GM19193 (cell line): ENCODE measurements around the gene CGN.
A peak's percentile ranks its signal among the peaks of the same experiment; 100 is the strongest.

Experiments
- POLR2A ChIP-seq: IDR thresholded peaks from 4 replicates; pipeline ENCODE4 v1.6.1; 2011; ENCODE audit not compliant: insufficient read depth, insufficient read length; ENCODE audit errors: extremely low read depth

The CGN gene

GRCh38 chr1:151510957-151511635, at the start of gene CGN:
Gene CGN (plus strand): TSS chr1:151511387. CDS start chr1:151518520, 7,133 bp downstream.
- TF ChIP-seq POLR2A, result peak; percentile 15

DNA sequence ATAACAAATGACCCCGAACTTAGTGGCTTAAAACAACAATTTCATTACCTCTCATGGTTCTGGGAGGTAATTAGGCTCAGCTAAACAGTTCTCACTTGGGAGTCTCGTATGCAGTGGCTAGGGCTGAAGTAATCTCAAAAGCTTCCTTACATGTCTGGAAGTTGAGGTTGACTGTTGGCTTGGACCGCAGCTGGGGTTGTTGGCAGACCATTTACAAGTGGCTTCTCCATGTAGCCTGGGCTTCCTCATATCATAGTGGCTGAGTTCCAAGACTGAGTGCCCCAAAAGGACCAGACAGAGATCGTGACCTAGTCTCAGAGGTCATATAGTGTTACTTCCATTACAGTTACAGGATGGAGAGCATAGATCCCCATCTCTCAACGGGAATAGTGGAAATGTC, 49.5 kb upstream of the CGN start:
- TF ChIP-seq POLR2A, result no peak

DNA sequence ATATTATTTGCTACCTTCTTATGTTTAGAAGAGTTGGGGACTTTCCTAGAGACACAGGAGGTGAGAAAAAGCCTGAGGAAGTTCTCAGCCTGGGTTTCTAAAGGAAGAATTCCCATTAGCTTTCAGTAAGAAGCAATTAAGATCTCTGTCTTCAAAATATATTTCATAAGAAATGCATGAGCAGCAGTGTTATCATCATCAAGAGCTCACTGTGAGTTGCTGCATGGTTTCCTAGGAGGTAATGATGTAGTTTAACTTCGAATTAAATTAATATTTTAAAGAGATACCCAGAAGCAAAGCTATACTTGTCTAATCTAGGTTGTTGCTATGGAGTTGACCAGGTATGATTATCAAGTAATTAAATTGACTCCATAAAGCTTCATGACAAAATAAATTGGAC, 46.2 kb upstream of the CGN start:
- no peak for TF ChIP-seq POLR2A

DNA sequence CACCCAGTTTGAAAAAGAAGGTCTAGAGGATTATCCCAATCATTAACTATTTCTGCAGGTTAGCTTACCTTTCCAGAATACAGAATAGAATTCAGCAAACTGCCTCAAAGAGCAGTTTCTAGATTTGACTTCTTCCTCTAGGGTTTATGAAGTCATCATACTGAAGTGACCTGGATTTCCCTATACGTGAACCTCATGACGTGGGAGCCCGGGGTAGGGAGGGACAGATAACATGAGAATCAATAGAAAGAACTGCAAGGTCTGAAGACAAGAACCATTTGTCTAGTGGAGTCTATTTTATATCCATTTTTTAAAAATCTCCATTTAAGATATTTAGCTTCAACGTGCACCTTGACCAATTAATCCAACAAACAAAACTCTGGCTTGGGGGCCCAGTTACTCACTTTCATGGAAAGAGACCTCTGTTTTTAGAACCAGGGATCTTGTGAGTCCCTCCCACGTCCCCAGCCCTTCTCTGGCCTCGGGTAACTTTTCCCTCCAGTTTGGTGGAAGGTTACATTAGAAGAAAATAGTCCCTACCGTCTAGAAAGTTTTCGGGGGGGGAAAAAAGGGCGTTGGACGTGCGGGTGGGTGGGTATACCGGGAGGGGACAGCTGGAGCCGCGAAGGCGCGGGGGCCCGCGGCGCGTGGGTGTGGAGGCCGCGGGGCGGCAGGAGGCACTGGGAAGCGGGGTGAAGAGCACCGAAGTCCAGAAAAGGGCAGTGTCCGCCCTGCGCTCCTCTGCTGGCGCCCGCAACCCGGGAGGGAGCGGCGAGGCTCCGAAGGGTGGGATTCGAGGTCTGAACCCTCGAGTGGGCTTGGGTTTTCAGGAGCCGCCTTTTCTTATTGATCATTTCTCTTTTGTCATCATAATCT, 38.1 kb upstream of the CGN start:
- no peak for TF ChIP-seq POLR2A

- TF ChIP-seq POLR2A, result no peak
Observed at GRCh38 chr1:151474745-151475144, 36.4 kb upstream of the CGN start.

GRCh38 chr1:151475175-151475574, 36.0 kb upstream of the CGN start:
- TF ChIP-seq POLR2A, result no peak

DNA sequence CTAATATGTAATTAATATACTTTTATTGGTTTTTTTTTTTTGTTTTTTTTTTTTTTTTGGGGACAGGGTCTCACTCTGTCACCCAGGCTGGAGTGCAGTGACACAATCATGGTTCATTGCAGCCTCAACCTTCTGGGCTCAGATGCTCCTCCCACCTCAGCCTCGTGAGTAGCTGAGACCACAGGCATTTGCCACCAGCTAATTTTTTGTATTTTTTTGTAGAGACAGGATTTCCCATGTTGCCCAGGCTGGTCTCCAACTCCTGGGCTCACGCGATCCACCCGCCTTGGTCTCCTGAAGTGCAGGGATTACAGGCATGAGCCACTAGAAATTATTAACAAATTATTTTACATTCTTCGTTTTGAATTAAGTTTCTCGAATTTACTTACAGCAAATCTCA, 35.1 kb upstream of the CGN start:
- no peak for TF ChIP-seq POLR2A

GRCh38 chr1:151477066-151477465, 34.1 kb upstream of the CGN start:
- no peak for TF ChIP-seq POLR2A

- TF ChIP-seq POLR2A, result no peak
Observed at GRCh38 chr1:151478140-151478812, 32.9 kb upstream of the CGN start.

GRCh38 chr1:151478923-151479322, 32.3 kb upstream of the CGN start:
- TF ChIP-seq POLR2A, result no peak

GRCh38 chr1:151479462-151479861, 31.7 kb upstream of the CGN start:
- TF ChIP-seq POLR2A, result no peak

- no peak for TF ChIP-seq POLR2A
Observed at GRCh38 chr1:151482017-151482416, 29.2 kb upstream of the CGN start.

GRCh38 chr1:151485685-151486255, 25.4 kb upstream of the CGN start:
- no peak for TF ChIP-seq POLR2A

GRCh38 chr1:151486557-151486956, 24.6 kb upstream of the CGN start:
- no peak for TF ChIP-seq POLR2A

DNA sequence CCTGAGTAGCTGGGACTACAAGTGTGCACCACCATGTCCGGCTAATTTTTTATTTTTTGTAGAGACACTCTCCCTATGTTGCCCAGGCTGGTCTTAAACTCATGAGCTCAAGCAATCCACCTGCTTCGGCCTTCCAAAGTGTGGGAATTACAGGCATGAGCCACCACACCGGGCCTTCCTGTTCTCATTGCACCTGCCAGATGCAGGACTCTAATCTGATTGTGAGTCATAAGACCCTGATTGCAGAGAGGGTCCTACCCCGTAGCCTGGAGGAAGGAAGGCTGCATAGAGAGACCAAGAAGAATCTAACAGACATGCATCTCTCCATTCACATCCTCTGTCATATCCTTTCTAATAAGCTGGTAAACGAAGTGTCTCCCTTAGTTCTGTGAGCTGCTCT, 19.5 kb upstream of the CGN start:
- TF ChIP-seq POLR2A, result no peak
